HepG2 (cell line): ENCODE data around the gene FUBP3.

ENCODE experiments used
- CCDC6 ChIP-seq: sonication (generic); formaldehyde crosslinking; IDR thresholded peaks from 2 replicates; pipeline ENCODE4 v1.8.1; 2022; ENCODE audit warnings: mild to moderate bottlenecking, missing genetic modification reagents, moderate library complexity
- CREB1 ChIP-seq, 2 experiments: fragments of 450-650 bp in 1 of 2; IDR thresholded peaks; 2 replicates each; pipeline ENCODE4 v1.6.1; 2016 to 2017; ENCODE audit warnings: control low read depth in 1 of 2, mild to moderate bottlenecking in 1 of 2, missing compliant biosample characterization in 1 of 2, missing genetic modification characterization in 1 of 2
- ZNF121 ChIP-seq: sonication (generic); formaldehyde crosslinking; IDR thresholded peaks from 2 replicates; pipeline ENCODE4 v1.5.0; 2020; ENCODE audit warnings: mild to moderate bottlenecking, missing genetic modification reagents

GRCh38 chr9:130677252-130677651 is 97.9 kb downstream of the FUBP3 start:
- no peak for TF ChIP-seq ZNF121 (CRISPR knock-in tag)
- no peak for TF ChIP-seq CREB1 (IDR thresholded peaks at IDR 0.05)
- no peak for TF ChIP-seq CREB1 (CRISPR knock-in tag; IDR thresholded peaks at IDR 0.05)
- no peak for TF ChIP-seq CCDC6 (CRISPR knock-in tag)
